Stromal cell of bone marrow (primary cell): Measurements from ENCODE around the gene ARHGAP15.

Source experiments
- DNase-seq: peaks from one replicate; pipeline ENCODE4 v3.0.0-alpha.2; 2012; ENCODE audit warnings: low read depth

Gene ARHGAP15

GRCh38 chr2:143719406-143719805 is 590.2 kb downstream of the ARHGAP15 start:
- no peak for DNase-seq

- no peak for DNase-seq
Observed at GRCh38 chr2:143720095-143720664, 591.0 kb downstream of the ARHGAP15 start.

- no peak for DNase-seq
Observed at GRCh38 chr2:143725400-143725799, 596.2 kb downstream of the ARHGAP15 start.

- DNase-seq, result no peak
Observed at GRCh38 chr2:143726151-143726845, 597.1 kb downstream of the ARHGAP15 start.

GRCh38 chr2:143728498-143728897 is 599.3 kb downstream of the ARHGAP15 start:
- DNase-seq, result no peak

GRCh38 chr2:143729296-143729814 is 600.1 kb downstream of the ARHGAP15 start:
- no peak for DNase-seq

- DNase-seq, result no peak
Observed at GRCh38 chr2:143730155-143730952, 601.1 kb downstream of the ARHGAP15 start.

- DNase-seq, result no peak
Observed at GRCh38 chr2:143730953-143731260, 601.7 kb downstream of the ARHGAP15 start.

- no peak for DNase-seq
Observed at GRCh38 chr2:143732076-143732475, 602.9 kb downstream of the ARHGAP15 start.

- no peak for DNase-seq
Observed at GRCh38 chr2:143732871-143733270, 603.7 kb downstream of the ARHGAP15 start.

- DNase-seq, result no peak
Observed at GRCh38 chr2:143734507-143734906, 605.3 kb downstream of the ARHGAP15 start.

GRCh38 chr2:143736904-143737303 is 607.7 kb downstream of the ARHGAP15 start:
- no peak for DNase-seq

GRCh38 chr2:143740431-143740830 is 611.2 kb downstream of the ARHGAP15 start:
- no peak for DNase-seq

GRCh38 chr2:143741205-143741604 is 612.0 kb downstream of the ARHGAP15 start:
- DNase-seq, result no peak

- no peak for DNase-seq
Observed at GRCh38 chr2:143742581-143742980, 613.4 kb downstream of the ARHGAP15 start.

- DNase-seq, result no peak
Observed at GRCh38 chr2:143744114-143744513, 614.9 kb downstream of the ARHGAP15 start.

- no peak for DNase-seq
Observed at GRCh38 chr2:143745060-143745459, 615.8 kb downstream of the ARHGAP15 start.

GRCh38 chr2:143754742-143755141 is 625.5 kb downstream of the ARHGAP15 start:
- no peak for DNase-seq

GRCh38 chr2:143758629-143759330 is 629.6 kb downstream of the ARHGAP15 start:
- DNase-seq, result no peak

- DNase-seq, result no peak
Observed at GRCh38 chr2:143759455-143759854, 630.2 kb downstream of the ARHGAP15 start.

GRCh38 chr2:143762176-143762928 is 633.1 kb downstream of the ARHGAP15 start:
- no peak for DNase-seq

GRCh38 chr2:143764261-143764660 is 635.0 kb downstream of the ARHGAP15 start:
- no peak for DNase-seq
